Neural crest cell (in vitro differentiated cells): Measurements from ENCODE around the gene SPATA19. TPM values are rescaled to one million over a fixed set of nuclear protein-coding genes. Genes with fewer than 3 reads are reported as not detected.

Experiments used
- DNase-seq: peaks from one replicate; pipeline ENCODE4 v3.0.0; 2021; ENCODE audit warnings: low read depth, mixed read lengths, low spot score
- H3K27ac Mint-ChIP-seq: one replicate; pipeline ENCODE4 v1.8.0; 2021; ENCODE audit warnings: mild to moderate bottlenecking, mixed read lengths; ENCODE audit not compliant: unreplicated experiment
- H3K27me3 Mint-ChIP-seq: 2 replicates; pipeline ENCODE4 v1.8.0; 2021; ENCODE audit warnings: low read depth, mild to moderate bottlenecking, mixed read lengths
- H3K36me3 Mint-ChIP-seq: 2 replicates; pipeline ENCODE4 v1.8.0; 2021; ENCODE audit warnings: low read depth, mild to moderate bottlenecking, mixed read lengths
- H3K4me1 Mint-ChIP-seq: 2 replicates; pipeline ENCODE4 v1.8.0; 2021; ENCODE audit warnings: mixed read lengths
- H3K4me3 Mint-ChIP-seq: one replicate; pipeline ENCODE4 v1.8.0; 2021; ENCODE audit warnings: mild to moderate bottlenecking, mixed read lengths
- H3K9me3 Mint-ChIP-seq: 2 replicates; pipeline ENCODE4 v1.8.0; 2021; ENCODE audit warnings: mixed read lengths
- CTCF ChIP-seq: fragments of 200-600 bp; sonication (generic); conservative IDR thresholded peaks from 2 replicates; pipeline ENCODE4 v1.5.0; 2021; ENCODE audit warnings: antibody characterized with exemption, mild to moderate bottlenecking
- total RNA-seq: library from RNA; stranded (reverse); gene quantifications from 2 replicates; pipeline ENCODE4 v1.2.1, GENCODE V29; 2021

SPATA19 gene
- total RNA-seq, 1 donor from 2014 or later: not detected

DNA sequence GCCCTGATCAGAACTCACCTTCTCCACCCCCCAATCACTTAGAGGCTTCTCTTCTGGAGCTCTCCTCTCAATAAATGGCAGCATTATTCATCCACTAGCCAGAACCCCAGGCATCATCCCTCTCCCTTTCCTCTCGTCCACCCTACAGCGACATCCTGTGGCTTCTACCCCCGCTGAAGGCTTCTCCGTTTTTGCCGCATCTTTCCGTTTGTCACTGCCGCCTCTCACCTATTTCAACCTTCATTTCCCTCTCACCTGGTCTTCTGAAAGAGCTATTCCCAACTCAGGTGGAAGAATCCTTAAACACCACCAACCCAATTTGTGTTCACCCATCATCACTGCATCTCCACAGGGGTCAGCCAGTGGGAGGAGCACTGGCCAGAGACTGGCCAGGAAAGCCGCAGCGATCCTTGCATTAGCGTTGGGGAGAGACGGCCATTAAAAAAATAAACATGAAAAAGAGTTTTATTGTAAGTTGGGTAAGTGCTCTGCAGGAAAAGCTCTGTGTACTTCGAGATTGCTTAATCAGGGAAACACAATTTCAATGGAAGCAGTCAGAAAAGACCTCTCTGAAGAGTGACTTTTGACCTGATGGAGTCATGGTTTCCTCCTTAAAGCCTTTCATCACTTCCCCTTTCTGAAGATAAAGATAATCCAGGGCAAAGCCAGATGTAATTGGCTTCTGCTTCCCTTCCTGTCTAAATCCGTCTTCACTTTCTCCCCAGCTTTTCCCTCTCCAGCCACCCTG, 36.7 kb downstream of the SPATA19 start:
- peak overlapping the region; percentile 48 for H3K4me3 Mint-ChIP-seq
- no peak for TF ChIP-seq CTCF
- peak overlapping the region; percentile 9 for H3K27ac Mint-ChIP-seq
- H3K27me3 Mint-ChIP-seq: no peaks in the 10 kb centered on the region
- peaks cover 6% of the 10 kb centered on the region for H3K9me3 Mint-ChIP-seq
- no peak for DNase-seq
- no peaks in the 10 kb centered on the region for H3K36me3 Mint-ChIP-seq
- peaks cover 12% of the 10 kb centered on the region for H3K4me1 Mint-ChIP-seq

GRCh38 chr11:133803026-133803425, 42.3 kb downstream of the SPATA19 start:
- DNase-seq: no peak
- no peak overlapping the region for H3K4me3 Mint-ChIP-seq
- peaks cover 8% of the 10 kb centered on the region for H3K9me3 Mint-ChIP-seq
- no peak for TF ChIP-seq CTCF
- H3K27ac Mint-ChIP-seq: no peak overlapping the region
- H3K27me3 Mint-ChIP-seq: no peaks in the 10 kb centered on the region
- H3K4me1 Mint-ChIP-seq: peaks cover 4% of the 10 kb centered on the region
- peaks cover 2% of the 10 kb centered on the region for H3K36me3 Mint-ChIP-seq

DNA sequence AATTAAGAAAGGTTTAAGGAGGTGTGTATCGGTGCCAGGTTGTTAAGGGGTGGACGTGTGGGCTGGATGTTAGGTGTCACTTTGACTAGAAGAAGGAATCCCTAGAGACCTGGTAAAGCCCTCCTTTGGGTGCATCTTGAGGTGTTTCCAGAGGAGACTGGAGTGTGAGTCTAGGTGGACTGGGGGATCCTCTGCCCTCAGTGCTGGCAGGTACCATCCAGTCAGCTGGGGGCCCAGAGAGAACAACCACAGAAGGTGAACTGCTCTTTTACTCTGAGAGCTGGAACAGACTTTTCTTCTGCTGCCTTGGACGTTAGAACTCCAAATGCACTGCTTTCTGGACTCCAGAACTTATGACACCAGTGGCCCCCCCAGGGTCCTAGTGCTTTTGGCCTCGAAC, 44.0 kb downstream of the SPATA19 start:
- no peak for TF ChIP-seq CTCF
- Mint-ChIP-seq H3K36me3 (peaks cover 2% of the 10 kb centered on the region), H3K27ac (no peak overlapping the region), H3K27me3 (no peaks in the 10 kb centered on the region), H3K9me3 (peaks cover 5% of the 10 kb centered on the region), H3K4me1 (peaks cover 4% of the 10 kb centered on the region), H3K4me3 (no peak overlapping the region)
- no peak for DNase-seq

- Mint-ChIP-seq H3K36me3 (peaks cover 2% of the 10 kb centered on the region), H3K4me3 (no peak overlapping the region), H3K9me3 (peaks cover 5% of the 10 kb centered on the region), H3K27ac (no peak overlapping the region), H3K27me3 (no peaks in the 10 kb centered on the region), H3K4me1 (no peaks in the 10 kb centered on the region)
- TF ChIP-seq CTCF: no peak
- no peak for DNase-seq
Measured at GRCh38 chr11:133800666-133801065, 44.6 kb downstream of the SPATA19 start.

DNA sequence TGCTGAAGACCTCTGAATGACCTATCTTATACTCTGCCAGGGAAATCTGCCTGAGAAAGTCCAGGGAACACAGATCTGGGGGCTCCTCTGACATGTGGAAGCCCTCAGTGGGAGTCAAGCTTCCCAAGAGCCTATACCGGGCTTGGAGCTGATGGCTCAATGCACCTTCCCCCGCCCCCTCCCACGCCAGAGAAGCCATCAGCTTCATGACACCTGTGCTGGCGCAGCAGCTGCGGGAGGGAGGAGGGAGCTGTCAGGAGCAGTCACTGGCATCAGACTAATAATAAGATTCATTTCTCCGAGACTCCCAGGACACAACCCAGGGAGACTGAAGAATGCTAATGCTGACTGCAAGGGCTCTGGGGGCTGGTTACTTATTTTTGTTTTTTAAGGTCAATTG, 47.8 kb downstream of the SPATA19 start:
- no peak for DNase-seq
- Mint-ChIP-seq H3K9me3 (peaks cover 12% of the 10 kb centered on the region), H3K36me3 (peaks cover 9% of the 10 kb centered on the region), H3K4me1 (no peaks in the 10 kb centered on the region), H3K27ac (no peak overlapping the region), H3K27me3 (no peaks in the 10 kb centered on the region), H3K4me3 (no peak overlapping the region)
- TF ChIP-seq CTCF: no peak
